NCI-H1105 (cell line): Measurements from ENCODE around the gene GIN1.
A peak's percentile ranks its signal among the peaks of the same experiment; 100 is the strongest.
"Not testable (repeated sequence)": the region's sequence is repeated elsewhere in the genome, so short reads cannot be mapped to it uniquely, and the experiment has no call there.

Experiments used
- DNase-seq: peaks from one replicate; lab custom pipeline; 2025; lab: John Stamatoyannopoulos, UW

GIN1 gene, protein sequence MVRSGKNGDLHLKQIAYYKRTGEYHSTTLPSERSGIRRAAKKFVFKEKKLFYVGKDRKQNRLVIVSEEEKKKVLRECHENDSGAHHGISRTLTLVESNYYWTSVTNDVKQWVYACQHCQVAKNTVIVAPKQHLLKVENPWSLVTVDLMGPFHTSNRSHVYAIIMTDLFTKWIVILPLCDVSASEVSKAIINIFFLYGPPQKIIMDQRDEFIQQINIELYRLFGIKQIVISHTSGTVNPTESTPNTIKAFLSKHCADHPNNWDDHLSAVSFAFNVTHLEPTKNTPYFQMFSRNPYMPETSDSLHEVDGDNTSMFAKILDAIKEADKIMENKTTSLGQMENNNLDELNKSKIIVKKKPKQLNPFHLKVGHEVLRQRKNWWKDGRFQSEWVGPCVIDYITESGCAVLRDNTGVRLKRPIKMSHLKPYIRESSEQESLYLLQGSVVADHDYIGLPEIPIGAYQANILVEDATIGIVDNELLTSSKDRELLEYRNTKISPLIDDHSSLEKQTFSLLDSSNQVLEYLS

DNA sequence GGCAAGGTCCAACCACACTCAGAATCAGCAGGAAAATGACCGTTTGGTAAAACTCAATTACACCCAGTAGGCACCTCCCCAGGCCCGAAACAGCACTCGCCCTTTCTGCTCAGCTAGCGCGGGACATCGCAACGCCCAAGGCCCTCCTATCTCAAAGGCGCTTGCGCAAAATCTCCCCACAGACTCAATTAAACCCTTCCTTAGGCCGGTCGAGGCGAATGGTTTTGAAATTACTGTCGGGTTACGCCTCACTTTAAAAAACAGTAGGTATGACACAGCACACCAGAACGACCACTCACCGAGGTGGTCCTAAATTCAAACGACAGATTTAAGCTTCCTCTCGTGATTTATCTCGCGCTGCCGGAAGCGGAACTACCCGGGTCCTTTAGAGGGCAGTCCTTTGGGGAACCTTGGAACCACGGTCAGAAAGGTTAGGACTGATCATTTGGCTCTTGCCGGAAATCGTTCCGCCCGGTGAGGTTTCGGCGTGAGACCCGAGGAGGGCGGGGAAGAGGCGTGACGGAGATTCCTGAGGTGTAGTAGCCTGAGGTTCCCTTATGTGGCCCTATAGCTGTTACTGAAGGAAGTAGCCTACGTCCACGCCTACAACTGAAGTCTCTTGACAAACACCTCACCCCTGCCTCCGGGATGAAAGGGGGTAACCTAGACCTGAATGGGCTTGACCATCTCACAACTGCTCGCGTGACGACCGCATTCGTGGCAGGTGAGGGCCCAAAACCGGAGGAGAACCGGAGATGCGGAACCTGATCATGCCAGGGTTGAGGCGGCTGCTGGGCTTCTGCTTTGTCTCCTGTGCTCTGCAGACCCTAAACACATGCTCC, at the start of gene GIN1, which contains the start of gene PPIP5K2:
Gene GIN1, minus strand, starts transcription at position 374 of the 842 bp plus-strand sequence. CDS start 11,431 bp downstream, outside the sequence.
Gene PPIP5K2, plus strand, starts transcription at position 537 of the 842 bp plus-strand sequence. CDS start 9,289 bp downstream, outside the sequence.
- peak; percentile 84 for DNase-seq

DNA sequence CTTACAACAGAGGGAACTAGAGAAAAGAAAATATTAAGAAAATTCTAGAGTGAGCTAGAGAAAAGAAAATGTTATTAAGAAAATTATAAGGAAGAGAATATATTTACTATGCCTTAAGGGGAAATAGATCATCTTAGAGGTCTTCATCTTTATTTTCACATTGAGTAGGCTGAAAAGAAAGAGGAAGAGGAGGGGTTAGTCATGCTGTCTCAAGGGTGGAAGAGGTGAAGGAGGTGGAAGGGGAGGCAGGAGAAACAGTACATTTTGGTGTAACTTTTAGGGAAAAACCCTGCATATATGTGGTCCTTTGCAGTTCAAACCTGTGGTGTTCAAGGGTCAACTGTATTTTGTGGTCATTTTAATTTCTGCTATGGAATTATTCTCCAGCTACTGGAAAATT, 46.8 kb upstream of the GIN1 start:
- no peak for DNase-seq

DNA sequence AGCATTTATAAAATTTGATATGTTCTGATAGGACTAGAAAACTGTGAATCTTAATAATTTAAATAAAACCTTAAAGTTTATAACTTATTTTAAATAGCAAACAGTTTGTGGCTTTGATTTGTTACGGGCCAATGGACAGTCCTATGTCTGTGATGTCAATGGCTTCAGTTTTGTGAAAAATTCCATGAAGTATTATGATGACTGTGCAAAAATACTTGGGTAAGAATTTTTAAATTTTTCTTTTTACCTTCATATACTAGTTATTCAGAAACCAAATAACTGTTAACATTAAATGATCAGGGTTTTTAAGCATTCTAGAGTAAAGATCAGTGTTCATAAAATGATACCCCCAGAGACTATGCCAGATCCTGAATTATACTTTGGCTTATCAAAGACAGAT, 31.2 kb upstream of the GIN1 start:
- DNase-seq, result no peak

DNA sequence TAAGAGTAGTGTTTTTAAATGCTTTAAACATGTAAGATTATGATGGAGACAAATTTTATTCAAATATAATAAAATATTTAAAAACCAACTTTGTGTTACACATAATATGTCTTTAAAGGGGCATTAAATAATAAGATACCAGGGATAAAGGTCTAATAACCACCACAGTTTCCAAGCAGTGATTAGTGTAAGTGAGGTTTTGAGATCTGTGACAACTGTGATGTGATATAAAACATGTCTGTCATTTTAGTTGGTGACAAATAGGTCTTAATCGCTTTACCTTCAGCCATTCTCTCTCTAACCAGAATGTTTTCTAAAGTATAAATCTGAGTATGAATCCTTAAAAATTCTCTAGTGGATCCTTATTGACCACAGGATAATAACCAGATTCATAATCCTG, 28.3 kb upstream of the GIN1 start:
- DNase-seq, result no peak

DNA sequence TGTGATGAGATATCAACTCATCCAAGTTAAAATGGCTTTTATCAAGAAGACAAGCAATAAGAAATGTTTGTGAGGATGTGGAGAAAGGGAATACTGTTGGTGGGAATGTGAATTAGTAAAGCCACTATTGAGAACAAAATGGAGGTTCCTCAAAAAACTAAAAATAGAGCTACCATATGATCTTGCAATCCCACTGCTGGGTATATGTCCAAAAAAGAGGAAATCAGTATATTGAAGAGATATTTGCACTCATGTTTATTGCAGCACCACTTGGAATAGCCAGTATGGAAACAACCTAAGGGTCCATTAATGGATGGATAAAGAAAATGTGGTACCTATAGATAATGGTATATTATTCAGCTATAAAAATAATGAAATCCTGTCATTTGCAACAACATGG, 25.3 kb upstream of the GIN1 start:
- DNase-seq, result no peak

DNA sequence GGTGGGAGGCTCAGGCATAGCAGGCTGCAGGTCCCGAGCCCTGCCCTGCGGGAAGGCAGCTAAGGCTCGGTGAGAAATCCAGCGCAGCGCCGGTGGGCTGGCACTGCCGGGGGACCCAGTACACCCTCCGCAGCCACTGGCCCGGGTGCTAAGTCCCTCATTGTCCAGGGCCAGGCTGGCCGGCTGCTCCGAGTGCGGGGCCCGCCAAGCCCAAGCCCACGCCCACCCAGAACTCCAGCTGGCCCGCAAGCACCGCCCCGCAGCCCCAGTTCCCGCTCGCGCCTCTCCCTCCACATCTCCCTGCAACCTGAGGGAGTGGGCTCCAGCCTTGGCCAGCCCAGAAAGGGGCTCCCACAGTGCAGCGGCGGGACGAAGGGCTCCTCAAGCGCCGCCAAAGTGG, 22.2 kb upstream of the GIN1 start:
- not testable (repeated sequence) for DNase-seq

DNA sequence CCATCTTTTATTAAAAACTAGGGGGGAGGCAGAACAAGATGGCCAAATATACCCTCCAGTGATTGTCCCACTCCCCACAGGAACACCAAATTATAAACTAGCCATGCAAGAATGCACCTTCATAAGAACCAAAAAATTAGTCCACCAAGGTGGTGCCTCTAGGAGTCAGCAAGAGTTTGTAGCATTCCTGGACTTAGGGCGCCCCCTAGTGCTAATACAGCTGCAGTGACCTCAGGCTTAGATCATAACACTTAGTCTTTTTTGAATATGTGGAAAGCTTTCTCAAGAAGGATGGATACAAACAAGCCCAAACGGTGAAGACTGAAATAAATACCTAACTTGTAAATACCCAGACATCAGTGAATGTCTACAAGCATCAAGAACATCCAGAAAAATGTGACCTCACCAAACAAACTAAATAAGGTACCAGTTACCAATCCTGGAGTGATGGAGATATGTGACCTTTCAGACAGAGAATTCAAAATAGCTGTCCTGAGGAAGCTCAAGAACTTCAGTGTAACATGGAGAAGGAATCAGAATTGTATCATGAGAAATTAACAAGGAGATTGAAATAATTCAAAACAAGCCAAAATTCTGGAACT, 19.4 kb upstream of the GIN1 start:
- DNase-seq, result peak; percentile 27

DNA sequence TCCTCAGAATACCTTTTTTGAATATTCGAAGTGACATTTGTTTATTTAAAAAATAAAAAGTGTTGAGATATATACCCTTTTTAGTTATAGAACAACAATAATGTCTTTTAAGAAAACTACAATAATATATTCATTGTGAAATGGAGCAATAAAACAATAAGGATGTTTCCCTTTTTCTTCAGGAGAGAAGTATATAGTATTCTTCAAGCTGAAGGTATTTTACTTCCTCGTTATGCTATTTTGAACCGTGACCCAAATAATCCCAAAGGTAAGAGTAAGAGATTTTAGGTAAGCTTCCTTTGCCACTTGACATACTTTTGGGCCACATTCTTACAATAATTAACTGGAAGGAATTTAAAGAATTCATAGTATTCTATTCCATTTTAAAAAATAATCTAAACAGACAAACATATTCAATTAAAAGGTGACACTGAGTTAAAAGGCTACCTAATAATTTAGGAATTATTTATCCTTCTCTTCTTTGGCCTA, 18.3 kb upstream of the GIN1 start:
- DNase-seq, result no peak

DNA sequence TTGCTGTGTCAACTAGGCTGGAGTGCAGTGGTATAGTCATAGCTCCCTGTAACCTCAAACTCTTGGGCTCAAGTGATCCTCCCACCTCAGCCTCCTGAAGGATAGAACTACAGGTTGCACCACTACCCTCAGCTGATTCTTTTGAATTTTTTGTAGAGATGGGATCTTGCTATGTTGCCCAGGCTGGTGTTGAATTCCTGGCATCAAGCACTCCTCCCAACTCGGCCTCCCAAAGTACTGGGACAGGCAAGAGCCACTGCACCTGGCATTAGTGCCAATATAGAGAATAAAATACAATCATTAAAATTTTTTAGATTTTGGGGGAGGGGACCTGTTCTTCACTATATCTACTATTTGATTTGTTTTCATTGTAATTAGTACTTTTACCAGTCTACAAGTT, 15.5 kb upstream of the GIN1 start:
- no peak for DNase-seq

DNA sequence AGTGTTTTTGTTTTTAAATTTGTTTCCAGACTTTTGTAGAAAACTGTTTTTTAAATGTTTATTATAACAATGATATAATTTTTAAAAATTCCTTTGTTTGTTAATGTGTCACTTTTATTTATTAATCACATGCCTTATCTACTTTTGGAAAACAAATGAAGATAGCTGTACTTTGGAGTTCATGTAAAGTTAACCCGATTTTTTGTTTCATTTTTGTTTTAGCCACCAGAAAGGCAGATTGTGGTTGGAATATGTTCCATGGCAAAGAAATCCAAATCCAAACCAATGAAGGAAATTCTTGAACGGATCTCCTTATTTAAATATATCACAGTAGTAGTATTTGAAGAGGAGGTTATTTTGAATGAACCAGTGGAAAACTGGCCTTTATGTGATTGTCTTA, 13.3 kb upstream of the GIN1 start:
- no peak for DNase-seq

DNA sequence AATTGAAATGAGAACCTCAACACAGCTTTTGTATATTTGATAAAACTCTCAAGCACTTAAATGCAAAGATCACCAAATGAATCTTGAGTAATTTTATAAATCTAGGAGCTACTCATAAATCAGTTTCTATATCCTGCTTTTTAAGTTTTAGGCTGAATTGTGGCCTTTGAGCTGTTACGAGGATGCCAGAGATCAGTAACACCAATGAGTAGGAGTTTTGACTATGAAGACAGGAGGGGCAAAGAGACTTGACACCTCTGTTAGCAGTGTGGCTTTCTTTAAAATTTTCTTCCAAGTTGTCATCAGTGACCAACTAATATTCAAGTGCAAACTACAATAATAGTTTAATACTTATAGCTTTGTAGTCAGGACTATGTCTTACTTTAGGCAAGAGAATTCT, 12.7 kb upstream of the GIN1 start:
- no peak for DNase-seq

DNA sequence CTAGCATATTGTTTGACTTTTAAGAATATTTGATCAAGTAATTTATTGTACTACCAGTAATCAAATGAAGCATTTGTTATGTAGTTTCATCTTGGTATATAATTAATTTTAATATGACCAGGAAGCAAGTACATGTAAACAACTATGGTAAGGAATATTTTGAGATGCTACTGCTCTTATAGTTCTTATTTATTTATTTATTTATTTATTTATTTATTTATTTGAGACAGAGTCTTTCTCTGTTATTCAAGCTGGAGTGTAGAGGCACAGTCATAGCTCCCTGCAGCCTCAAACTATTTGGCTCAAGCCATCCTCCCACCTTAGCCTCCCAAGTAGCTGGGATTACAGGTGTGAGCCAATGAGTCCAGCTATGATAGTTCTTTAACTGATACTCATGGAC, 8.3 kb upstream of the GIN1 start:
- no peak for DNase-seq

DNA sequence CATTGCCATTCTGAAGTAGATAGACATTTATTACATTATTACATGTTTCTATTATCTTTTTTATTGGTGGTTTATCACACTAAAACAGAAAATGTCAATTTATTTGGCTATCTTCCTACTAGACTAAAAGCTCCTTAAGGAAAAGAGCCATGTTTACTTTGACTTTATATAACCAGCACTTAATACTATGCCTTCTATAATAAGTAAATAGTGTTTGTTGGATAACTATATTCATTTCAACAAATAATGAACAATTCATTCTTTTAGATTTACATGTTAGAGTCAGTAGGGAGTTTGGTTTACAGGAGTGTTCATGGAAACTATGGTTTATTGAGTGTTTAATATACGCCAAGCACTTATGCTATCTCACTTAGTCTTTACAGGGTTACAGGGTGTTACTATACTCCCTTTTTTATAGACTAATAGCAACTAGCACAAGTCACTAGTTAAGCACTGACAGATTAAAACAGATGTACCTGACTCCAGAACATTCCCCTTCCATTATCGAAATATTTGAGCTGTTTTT, 7.4 kb upstream of the GIN1 start:
- DNase-seq, result no peak

DNA sequence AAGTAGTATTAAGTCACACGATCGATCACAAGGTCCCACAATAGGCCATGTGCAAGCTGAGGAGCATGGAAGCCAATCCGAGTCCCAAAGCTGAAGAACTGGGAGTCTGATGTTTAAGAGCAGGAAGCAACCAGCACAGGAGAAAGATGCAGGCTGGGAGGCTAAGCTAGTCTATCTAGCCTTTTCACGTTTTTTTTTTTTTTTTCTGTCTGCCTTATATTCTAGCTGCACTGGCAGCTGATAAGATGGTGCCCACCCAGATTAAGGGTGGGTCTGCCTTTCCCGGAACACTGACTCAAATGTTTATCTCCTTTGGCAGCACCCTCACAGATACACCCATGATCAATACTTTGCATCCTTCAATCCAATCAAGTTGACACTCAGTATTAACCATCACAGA, 6.6 kb upstream of the GIN1 start:
- no peak for DNase-seq

DNA sequence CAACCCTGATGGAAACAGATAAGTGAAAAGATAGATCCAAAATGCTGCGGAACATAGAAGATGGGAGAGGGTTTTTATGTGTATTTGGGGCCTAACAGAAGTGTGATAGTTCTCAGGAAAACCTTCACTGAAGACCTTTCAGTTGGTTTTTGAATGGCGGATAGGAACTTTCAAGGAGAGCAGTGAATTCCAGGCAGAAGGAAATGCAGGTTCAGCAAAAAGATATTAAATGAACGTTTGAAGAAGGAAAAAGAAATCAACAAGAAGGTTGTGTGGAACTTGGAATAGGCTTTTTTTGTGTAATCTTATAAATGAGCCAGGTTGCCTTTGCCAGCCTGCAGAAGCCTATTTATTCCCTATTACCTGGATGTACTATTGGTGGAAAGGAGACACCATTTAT, 2.3 kb upstream of the GIN1 start:
- no peak for DNase-seq

DNA sequence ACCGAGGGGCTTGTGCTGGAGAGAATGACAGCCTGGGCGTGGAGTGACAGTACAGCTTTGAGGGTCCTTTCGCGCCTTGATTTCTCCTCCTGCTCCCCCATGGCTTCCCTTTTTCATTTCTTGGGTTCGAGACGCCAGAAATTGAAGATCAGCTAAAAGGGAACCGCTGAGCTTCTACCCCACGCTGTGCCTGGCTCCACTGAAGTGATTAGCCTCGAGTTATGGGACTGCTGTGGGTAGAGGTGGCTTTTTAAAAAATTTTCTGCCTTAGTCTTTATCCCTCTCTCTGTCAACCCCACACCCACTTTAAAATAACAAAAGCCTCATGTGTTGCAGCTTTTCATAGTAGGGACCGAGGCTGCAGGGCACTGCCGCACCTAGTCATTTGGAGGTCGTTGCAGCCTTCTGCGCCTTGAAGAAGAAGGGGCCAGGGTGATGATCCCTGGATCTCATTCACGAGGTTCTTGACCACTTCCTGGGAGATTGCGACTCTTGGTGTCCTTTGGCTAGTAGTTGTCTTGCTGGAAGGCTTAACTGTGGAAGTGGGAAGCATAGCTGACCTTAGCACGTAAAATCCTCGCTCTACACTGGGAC, 766 bp upstream of the GIN1 start:
- no peak for DNase-seq

DNA sequence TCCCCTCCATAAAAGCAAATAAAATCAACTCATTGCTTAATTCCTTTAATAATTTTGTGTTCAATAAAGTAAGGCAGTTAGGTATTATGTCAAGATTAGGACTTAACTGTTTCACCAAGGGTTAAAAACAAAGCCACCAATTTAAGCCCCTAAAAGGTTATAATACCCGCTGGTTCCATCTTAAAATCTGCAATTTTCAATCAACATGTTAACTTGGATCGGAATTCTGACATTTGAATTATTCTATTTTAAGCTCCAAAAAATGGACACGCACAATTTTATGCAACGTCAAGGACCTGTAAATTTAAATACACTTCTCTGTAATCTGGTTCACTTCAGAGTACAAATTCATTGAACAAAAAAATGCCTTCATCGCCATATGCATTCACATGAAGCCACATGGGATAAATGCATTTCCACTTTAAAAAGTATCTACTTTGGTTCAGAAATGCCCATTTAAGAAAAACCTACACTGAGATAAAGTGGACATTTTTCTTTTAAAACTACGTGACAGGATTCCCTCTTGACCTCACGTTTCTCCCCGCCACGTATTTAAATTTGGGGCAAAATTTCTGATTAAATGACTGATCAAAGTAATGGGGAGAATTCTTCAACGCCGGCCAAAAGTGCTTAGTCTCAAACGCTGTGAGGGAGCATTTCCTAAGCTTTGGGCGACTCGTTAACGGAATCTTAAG, 721 bp downstream of the GIN1 start:
- DNase-seq, result no peak

DNA sequence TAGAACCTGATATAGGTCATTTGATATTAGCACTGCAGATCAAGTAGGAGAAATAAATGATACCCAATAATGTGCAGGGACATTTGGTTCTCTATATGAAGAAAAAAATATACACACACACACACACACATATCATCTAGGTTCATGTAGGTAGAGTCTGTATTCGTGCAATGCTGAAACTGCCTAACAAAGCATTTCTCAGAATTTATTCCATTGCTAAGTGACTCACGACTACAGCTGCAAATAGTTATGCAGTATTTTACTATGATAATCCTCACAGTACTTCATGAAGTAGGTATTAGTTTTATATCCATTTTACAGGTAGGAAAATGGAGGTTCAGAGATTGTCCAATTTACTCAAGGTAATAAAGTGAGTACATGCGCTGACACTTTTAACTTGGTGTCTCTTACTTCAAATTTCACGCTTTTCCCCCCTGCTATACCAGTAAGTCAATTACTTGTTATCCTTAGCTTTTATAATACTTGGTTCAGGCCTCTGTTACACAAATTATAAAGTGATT, 2.4 kb downstream of the GIN1 start:
- no peak for DNase-seq

DNA sequence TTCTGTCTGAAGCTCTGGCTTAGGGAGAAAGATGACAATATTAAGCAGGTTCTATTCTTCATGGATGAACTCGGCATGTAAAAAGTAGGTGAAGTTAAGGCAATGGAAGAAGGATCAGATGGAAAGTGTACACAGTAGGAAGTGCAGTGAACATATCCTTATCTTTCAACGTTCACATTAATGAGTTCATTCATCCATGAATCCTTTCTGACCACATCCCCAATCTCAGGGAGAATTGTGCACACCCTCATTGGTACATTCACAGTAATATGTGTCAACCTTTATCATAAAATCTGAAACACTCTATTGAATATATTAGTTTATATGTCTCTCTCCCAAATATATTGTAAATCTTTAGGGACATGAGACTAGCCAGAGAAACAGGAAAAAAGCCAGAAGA, 5.5 kb downstream of the GIN1 start:
- DNase-seq, result no peak

DNA sequence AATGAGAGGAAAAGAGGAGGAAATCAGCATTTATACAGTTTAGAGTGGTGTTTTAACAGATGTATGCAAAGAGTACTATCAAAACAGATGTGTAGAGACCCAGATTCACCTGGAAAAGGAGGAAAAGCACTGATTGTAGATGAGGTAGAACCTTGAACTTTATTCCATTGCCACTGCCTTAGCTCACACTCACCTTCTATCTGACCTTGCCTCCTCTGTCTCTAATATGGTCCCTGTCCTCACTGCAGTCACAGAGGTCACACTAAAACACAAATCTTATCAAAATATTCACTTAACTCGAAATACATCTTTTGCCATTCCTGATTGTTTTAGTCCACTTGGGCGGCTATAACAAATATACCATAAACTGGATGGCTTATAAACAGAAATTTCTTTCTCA, 7.0 kb downstream of the GIN1 start:
- no peak for DNase-seq

DNA sequence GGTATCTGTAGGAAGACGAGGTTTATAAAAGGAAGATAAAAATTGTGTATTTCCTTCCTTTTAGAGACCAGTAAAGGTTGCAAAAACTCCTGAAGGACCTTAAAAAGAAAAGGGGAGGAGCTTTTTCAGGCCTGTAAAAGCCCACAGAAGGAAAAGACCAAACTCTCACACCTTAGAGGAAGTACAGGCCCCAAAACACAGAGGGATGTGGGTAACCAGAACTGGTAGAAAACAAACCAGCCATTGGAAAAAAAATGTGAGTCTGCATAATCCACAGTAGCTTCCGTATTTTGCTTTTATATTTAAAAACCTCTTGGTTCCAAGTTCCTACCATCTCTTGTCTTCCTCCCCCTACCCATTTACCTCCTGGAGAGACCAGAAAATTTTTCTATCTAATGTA, 8.5 kb downstream of the GIN1 start:
- DNase-seq, result no peak
